GM23338 (cell line): ENCODE data around the gene RAB40C. TPM values are rescaled to one million over a fixed set of nuclear protein-coding genes. Genes with fewer than 3 reads are reported as not detected.

Experiments
- ATAC-seq: fragments of 200-7000 bp; cut with Tn5 transposase; 3 replicates; pipeline ENCODE4 v1.9.1; 2020
- DNase-seq: peaks from one replicate; pipeline ENCODE4 v3.0.0-alpha.2; 2015; ENCODE audit warnings: low spot score
- H2AFZ ChIP-seq: fragments of 200-600 bp; sonication (generic); 2 replicates; pipeline ENCODE4 v1.8.0; 2016; ENCODE audit warnings: antibody characterized with exemption, mild to moderate bottlenecking, moderate library complexity
- H3F3A ChIP-seq: fragments of 200-600 bp; sonication (generic); replicated peaks from 2 replicates; pipeline ENCODE4 v1.8.0; 2017; ENCODE audit warnings: antibody characterized with exemption, mixed run types, low read depth
- H3K27ac ChIP-seq: fragments of 200-600 bp; sonication (generic); 2 replicates; pipeline ENCODE4 v1.6.1; 2016; ENCODE audit warnings: low read depth
- H3K27me3 ChIP-seq: fragments of 200-600 bp; sonication (generic); 2 replicates; pipeline ENCODE4 v1.8.0; 2016; ENCODE audit warnings: mild to moderate bottlenecking, mixed run types, moderate library complexity; ENCODE audit not compliant: insufficient read depth
- H3K36me3 ChIP-seq: fragments of 200-600 bp; sonication (generic); 2 replicates; pipeline ENCODE4 v1.8.0; 2016; ENCODE audit warnings: mild to moderate bottlenecking; ENCODE audit not compliant: insufficient read depth
- H3K4me1 ChIP-seq: fragments of 200-600 bp; sonication (generic); 2 replicates; pipeline ENCODE4 v1.8.0; 2016; ENCODE audit warnings: mild to moderate bottlenecking, moderate library complexity; ENCODE audit not compliant: insufficient read depth
- H3K4me2 ChIP-seq: fragments of 200-600 bp; sonication (generic); 2 replicates; pipeline ENCODE4 v1.7.1; 2017; ENCODE audit warnings: mixed run types
- H3K4me3 ChIP-seq: fragments of 200-600 bp; sonication (generic); 2 replicates; pipeline ENCODE4 v1.6.1; 2016; ENCODE audit warnings: mixed run types
- H3K79me2 ChIP-seq: fragments of 200-600 bp; sonication (generic); replicated peaks from 2 replicates; pipeline ENCODE4 v1.8.0; 2017; ENCODE audit warnings: mild to moderate bottlenecking; ENCODE audit not compliant: insufficient read depth
- H3K9me2 ChIP-seq: fragments of 200-600 bp; sonication (generic); 2 replicates; pipeline ENCODE4 v1.8.0; 2017; ENCODE audit not compliant: insufficient read depth
- H4K20me1 ChIP-seq: fragments of 200-600 bp; sonication (generic); replicated peaks from 2 replicates; pipeline ENCODE4 v1.8.0; 2017; ENCODE audit warnings: mild to moderate bottlenecking; ENCODE audit not compliant: insufficient read depth
- H3K27ac Mint-ChIP-seq: 2 replicates; pipeline ENCODE4 v1.8.0; 2020; ENCODE audit warnings: inconsistent platforms, mild to moderate bottlenecking, moderate library complexity, mixed read lengths
- H3K27me3 Mint-ChIP-seq: 3 replicates; pipeline ENCODE4 v1.8.0; 2022; ENCODE audit warnings: low read depth, mild to moderate bottlenecking, moderate library complexity, mixed read lengths, inconsistent platforms; ENCODE audit not compliant: insufficient read depth, poor library complexity
- H3K36me3 Mint-ChIP-seq: 3 replicates; pipeline ENCODE4 v1.8.0; 2021; ENCODE audit warnings: low read depth, mild to moderate bottlenecking, inconsistent platforms, moderate library complexity, mixed read lengths
- H3K4me1 Mint-ChIP-seq: 3 replicates; pipeline ENCODE4 v1.8.0; 2020; ENCODE audit warnings: mild to moderate bottlenecking, inconsistent platforms, mixed read lengths
- H3K4me3 Mint-ChIP-seq: 3 replicates; pipeline ENCODE4 v1.8.0; 2021; ENCODE audit warnings: moderate library complexity, mild to moderate bottlenecking, inconsistent platforms, mixed read lengths
- H3K9me3 Mint-ChIP-seq: 3 replicates; pipeline ENCODE4 v1.8.0; 2020; ENCODE audit warnings: moderate library complexity, mild to moderate bottlenecking, inconsistent platforms, mixed read lengths
- CTCF ChIP-seq, 2 experiments: fragments of 200-600 bp in 1 of 2; sonication (generic) in 1 of 2; conservative IDR thresholded peaks; 2 replicates each; pipeline versions ENCODE4 v1.5.1 to v1.6.1; 2016 to 2017; ENCODE audit warnings: antibody characterized with exemption in 2 of 2, low read depth in 2 of 2, mild to moderate bottlenecking in 2 of 2, moderate library complexity in 1 of 2
- ETS1 ChIP-seq: IDR thresholded peaks from 2 replicates; pipeline ENCODE4 v1.6.1; 2016; ENCODE audit warnings: antibody characterized with exemption
- EZH2 ChIP-seq: fragments of 200-600 bp; sonication (generic); IDR thresholded peaks from one replicate; pipeline ENCODE4 v1.8.0; 2017; ENCODE audit warnings: antibody characterized with exemption, mild to moderate bottlenecking, low read depth; ENCODE audit not compliant: unreplicated experiment
- EZH2phosphoT487 ChIP-seq: fragments of 200-600 bp; sonication (generic); IDR thresholded peaks from one replicate; pipeline ENCODE4 v1.8.1; 2018; ENCODE audit warnings: antibody characterized with exemption; ENCODE audit not compliant: unreplicated experiment
- NANOG ChIP-seq: IDR thresholded peaks from 2 replicates; pipeline ENCODE4 v1.6.1; 2016; ENCODE audit warnings: antibody characterized with exemption, borderline replicate concordance
- POLR2AphosphoS5 ChIP-seq: IDR thresholded peaks from 2 replicates; pipeline ENCODE4 v1.6.1; 2016; ENCODE audit warnings: antibody characterized with exemption, low read depth
- REST ChIP-seq: IDR thresholded peaks from one replicate; pipeline ENCODE4 v1.6.1; 2018; ENCODE audit warnings: antibody characterized with exemption; ENCODE audit not compliant: unreplicated experiment
- ZNF331 ChIP-seq: fragments of 250-450 bp; sonication (Bioruptor Pico); IDR thresholded peaks from 2 replicates; pipeline ENCODE4 v1.5.0; 2020; ENCODE audit warnings: low read depth, mild to moderate bottlenecking, moderate library complexity
- polyA plus RNA-seq: library from polyadenylated mRNA; unstranded; fragments of >200 nt; fragmentation: Nextera tagmentation; extraction: Ambion mirVana; gene quantifications from 2 replicates; pipeline ENCODE4 v1.2.1, GENCODE V29; 2016
- total RNA-seq: library from RNA; depleted of rRNA; stranded (reverse); fragments of >200 nt; shearing (Covaris generic); gene quantifications from 2 replicates; pipeline ENCODE4 v1.2.3, GENCODE V29; 2014

Gene RAB40C
- total and polyA plus RNA-seq, 2 experiments from 2014 or later, result 11.2 to 24.6 TPM

- no peak overlapping the region for H3K27ac Mint-ChIP-seq
- Histone ChIP-seq H3K27ac (no peak overlapping the region), H3K4me2 (no peak overlapping the region), H3F3A (0 out of 2 replicates have a peak, but pooled peaks cover 3% of the 10 kb centered on the region), H3K79me2 (no peaks in the 10 kb centered on the region; the same call in 1 of the 2 replicates), H3K27me3 (no peaks in the 10 kb centered on the region), H3K4me3 (no peak overlapping the region), H4K20me1 (no peaks in the 10 kb centered on the region), H3K9me2 (no peaks in the 10 kb centered on the region), H3K36me3 (no peaks in the 10 kb centered on the region), H2AFZ (no peak overlapping the region), H3K4me1 (peaks cover 24% of the 10 kb centered on the region)
- H3K27me3 Mint-ChIP-seq, result peaks cover 23% of the 10 kb centered on the region
- peaks cover 23% of the 10 kb centered on the region for H3K4me1 Mint-ChIP-seq
- ATAC-seq, result no peak
- TF ChIP-seq POLR2AphosphoS5, result no peak
- TF ChIP-seq EZH2phosphoT487, result no peak
- no peak for TF ChIP-seq CTCF (conservative IDR thresholded peaks at IDR 0.05; ENCODE audit: low read depth in 2 of 2)
- peaks cover 4% of the 10 kb centered on the region; the same call in 2 of the 3 replicates for H3K9me3 Mint-ChIP-seq
- no peaks in the 10 kb centered on the region for H3K36me3 Mint-ChIP-seq
- no peak overlapping the region for H3K4me3 Mint-ChIP-seq
- no peak for DNase-seq
Observed at GRCh38 chr16:633336-634050, 43.6 kb downstream of the RAB40C start.

GRCh38 chr16:634051-634670 is 44.3 kb downstream of the RAB40C start:
- peak overlapping the region; percentile 43; the same call in 2 of the 3 replicates for H3K4me3 Mint-ChIP-seq
- Histone ChIP-seq H3K9me2 (no peaks in the 10 kb centered on the region), H3K36me3 (no peaks in the 10 kb centered on the region), H4K20me1 (no peaks in the 10 kb centered on the region), H3K27ac (no peak overlapping the region), H3K79me2 (no peaks in the 10 kb centered on the region; the same call in 1 of the 2 replicates), H2AFZ (no peak overlapping the region), H3K4me3 (no peak overlapping the region), H3F3A (0 out of 2 replicates have a peak, but pooled peaks cover 6% of the 10 kb centered on the region), H3K4me1 (peaks cover 30% of the 10 kb centered on the region), H3K4me2 (no peak overlapping the region), H3K27me3 (no peaks in the 10 kb centered on the region)
- H3K9me3 Mint-ChIP-seq, result peaks cover 4% of the 10 kb centered on the region; the same call in 2 of the 3 replicates
- no peaks in the 10 kb centered on the region for H3K36me3 Mint-ChIP-seq
- peaks cover 21% of the 10 kb centered on the region for H3K27me3 Mint-ChIP-seq
- peaks cover 27% of the 10 kb centered on the region for H3K4me1 Mint-ChIP-seq
- ATAC-seq (no peak), DNase-seq (no peak)
- H3K27ac Mint-ChIP-seq, result no peak overlapping the region
- no peak for TF ChIP-seq EZH2phosphoT487
- no peak for TF ChIP-seq NANOG
- no peak for TF ChIP-seq ZNF331 (CRISPR knock-in tag)
- no peak for TF ChIP-seq EZH2
- no peak for TF ChIP-seq ETS1
- TF ChIP-seq REST, result no peak
